Astrocyte of the spinal cord (primary cell): Measurements from ENCODE around the gene RASGRP1.
A peak's percentile ranks its signal among the peaks of the same experiment; 100 is the strongest.

Experiments used
- DNase-seq: peaks from one replicate; pipeline ENCODE4 v3.0.0; 2011; ENCODE audit warnings: low read depth, low spot score
- H3K4me3 ChIP-seq: 2 replicates; pipeline ENCODE4 v1.5.1; 2011; ENCODE audit warnings: low read depth, mild to moderate bottlenecking, low read length, moderate library complexity
- in situ Hi-C: cut with HindIII; loops from 2 replicates; pipeline ENCODE4 v1.10.0; 2017; ENCODE audit warnings: low sequenced_read_pairs
- TF ChIP-seq, protein P1 (sequence below): IDR thresholded peaks from 2 replicates; pipeline ENCODE4 v1.5.1; 2012; ENCODE audit warnings: low read depth, mild to moderate bottlenecking, low read length, inconsistent platforms

RASGRP1 gene

DNA sequence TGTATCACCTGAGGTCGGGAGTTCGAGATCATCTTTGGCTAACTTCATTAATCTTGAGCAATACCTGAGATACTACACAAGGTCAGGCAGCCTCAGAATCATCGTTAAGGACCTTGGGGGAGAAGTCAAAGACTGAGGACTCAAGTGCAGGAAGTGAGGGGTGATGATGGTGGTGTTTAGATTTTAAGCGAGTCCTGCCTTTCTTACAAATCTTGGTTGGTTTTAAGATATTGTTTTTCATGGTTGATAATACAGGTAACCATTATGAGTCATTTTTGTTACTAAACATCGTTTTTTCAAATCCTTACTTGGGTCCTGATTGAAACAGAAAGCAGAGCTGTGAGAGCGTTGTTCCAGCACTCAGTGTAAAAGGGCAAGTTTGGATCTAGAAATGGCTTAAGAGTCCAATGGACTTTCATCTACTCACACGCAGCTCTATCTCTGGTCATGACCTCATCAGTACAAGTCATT is 4.1 kb downstream of the RASGRP1 start:
- TF ChIP-seq, protein P1, sequence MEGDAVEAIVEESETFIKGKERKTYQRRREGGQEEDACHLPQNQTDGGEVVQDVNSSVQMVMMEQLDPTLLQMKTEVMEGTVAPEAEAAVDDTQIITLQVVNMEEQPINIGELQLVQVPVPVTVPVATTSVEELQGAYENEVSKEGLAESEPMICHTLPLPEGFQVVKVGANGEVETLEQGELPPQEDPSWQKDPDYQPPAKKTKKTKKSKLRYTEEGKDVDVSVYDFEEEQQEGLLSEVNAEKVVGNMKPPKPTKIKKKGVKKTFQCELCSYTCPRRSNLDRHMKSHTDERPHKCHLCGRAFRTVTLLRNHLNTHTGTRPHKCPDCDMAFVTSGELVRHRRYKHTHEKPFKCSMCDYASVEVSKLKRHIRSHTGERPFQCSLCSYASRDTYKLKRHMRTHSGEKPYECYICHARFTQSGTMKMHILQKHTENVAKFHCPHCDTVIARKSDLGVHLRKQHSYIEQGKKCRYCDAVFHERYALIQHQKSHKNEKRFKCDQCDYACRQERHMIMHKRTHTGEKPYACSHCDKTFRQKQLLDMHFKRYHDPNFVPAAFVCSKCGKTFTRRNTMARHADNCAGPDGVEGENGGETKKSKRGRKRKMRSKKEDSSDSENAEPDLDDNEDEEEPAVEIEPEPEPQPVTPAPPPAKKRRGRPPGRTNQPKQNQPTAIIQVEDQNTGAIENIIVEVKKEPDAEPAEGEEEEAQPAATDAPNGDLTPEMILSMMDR = no peak
- no peak overlapping the region for H3K4me3 ChIP-seq
- in situ Hi-C loops = no loop called here
- DNase-seq = no peak

DNA sequence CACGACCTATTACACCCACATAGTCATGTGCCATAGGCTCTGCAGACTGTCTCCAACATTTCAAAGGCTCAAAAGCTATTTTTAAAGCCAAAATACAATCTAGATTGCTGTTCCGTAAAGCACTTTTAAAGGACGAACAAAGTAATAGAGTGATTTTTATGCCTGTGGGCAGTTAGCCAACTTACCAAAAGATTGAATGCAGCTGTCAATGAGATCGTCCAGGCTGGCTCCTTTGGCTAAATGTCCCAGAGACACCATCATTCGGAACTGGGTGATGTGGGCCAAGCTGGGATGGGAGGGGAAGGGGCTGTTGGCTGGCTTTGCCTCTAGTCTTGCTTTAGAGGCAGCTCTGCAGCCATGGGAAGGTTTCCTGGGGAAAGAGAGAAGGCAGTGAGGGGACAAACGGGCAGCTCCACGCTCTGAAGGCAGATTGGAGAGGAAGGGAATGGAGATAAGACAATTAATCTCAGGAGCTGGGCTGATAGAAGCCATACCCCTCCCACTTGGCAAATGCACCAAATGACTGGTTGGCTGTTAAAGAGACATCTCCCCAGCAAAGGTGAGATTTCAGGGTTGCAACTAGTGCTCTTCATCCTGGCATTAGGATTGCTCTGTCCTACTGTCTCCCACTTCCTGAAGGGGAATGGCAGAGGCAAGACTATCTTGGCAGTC is 4.8 kb downstream of the RASGRP1 start:
- no peak overlapping the region for H3K4me3 ChIP-seq
- TF ChIP-seq, protein P1 = no peak
- in situ Hi-C loops = no loop called here
- DNase-seq = no peak

DNA sequence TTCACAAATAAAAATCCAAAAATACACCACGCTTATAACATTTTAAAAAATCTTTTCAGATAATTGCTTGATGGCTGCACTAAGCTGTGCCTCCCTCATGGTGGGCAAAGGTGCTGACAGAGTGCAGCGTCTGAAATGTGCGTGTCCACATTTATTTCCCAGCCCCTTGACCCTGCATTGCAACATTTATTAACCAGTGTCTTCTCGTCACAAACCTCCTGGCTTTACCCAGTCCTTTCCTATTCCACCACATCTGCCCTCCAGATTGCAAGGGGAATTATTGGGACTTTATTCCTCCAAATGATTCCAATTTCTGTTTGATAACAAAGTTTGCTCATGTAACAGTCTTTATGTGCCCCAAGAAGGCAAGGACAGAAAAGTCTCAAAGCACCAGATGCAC is 5.5 kb downstream of the RASGRP1 start:
- no peak for DNase-seq
- TF ChIP-seq, protein P1 = no peak
- no peak overlapping the region for H3K4me3 ChIP-seq
- in situ Hi-C loops = no loop called here

DNA sequence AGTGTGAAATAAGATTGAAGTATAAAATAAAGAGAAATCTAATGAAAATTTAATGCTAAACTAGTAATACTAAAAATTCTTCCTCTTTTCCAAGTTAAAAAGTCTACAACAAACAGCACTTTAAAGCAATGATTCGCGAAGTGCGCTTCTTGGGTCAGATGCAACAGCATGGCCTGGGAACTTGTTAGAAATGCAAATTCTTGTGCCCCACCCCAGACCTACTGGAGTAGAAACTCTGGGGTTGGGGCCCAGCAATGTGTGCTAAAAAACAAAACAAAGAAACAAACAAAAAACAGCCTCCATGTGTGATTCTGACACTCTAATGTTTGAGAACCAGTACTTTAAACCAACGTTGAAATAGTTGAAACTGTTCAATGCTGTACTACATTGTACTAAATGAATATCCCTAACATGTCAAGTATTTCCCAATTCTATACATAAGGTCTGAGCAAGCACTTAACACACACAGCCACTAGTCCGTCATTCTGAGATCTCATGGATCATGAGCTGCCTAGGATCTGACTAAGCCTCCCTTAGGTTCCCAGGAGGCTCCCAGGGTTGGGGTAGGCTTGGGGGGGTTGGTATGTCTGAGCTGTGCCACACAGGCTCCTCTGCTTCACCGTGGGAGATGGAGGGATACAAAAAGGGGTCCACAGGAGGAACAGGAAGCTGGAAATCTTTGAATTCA is 6.1 kb downstream of the RASGRP1 start:
- DNase-seq = no peak
- H3K4me3 ChIP-seq = no peak overlapping the region
- in situ Hi-C loops = no loop called here

DNA sequence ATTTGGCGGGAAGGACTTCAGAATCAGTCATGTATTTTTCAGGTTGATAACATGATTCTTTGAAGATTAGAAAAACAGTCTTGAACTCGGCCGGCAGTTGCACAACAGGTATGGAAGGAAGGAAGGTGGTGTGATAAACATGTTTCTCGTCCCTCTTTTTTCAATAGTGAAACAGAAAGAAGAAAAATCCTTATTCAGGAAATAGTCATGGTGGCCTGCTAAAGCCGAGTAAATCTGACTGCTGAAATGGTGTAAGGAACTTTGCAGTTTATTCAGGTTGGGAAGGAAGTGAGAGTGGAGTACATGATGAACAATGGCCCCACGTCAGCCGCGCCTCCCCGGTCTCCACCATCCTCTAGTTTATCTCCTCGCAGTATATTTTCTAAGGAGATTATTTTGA is 6.7 kb downstream of the RASGRP1 start:
- DNase-seq = no peak
- in situ Hi-C loops = no loop called here
- TF ChIP-seq, protein P1 = no peak
- H3K4me3 ChIP-seq = no peak overlapping the region

More for the DNA sequence above, 6.1 kb downstream of the RASGRP1 start:
- TF ChIP-seq, protein P1 = no peak

DNA sequence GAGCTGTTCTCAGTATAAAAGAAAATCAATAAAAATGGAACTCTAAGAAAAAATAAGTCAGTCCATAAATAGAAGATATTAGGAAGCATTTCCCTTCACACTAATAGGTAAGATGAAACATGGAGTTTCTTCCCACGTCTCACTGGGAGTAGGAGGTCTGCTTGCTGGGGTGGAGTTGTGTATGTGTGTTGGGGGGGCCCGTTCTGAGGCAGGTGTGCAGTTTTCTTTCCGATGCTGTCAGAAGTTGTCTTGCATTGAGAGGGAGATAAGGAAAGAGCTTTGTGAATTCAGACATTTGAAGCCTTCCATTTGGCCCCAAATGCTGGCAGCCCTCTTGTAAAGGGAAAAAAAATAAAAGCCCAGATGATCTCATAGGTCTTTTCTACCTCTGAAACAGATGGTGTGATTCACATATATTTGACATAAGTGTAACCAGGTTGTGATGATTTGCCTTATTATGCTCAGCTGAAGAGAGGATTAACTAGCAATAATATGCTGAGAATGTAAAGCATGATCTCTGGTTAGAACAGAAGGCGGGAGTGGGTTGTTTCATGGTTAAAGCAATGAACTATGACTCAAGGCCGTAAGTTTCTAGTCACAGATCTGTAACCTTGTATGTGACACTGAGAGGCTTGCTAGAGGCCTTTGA is 8.8 kb downstream of the RASGRP1 start:
- peak; percentile 13 for DNase-seq
- in situ Hi-C loops = no loop called here
- no peak overlapping the region for H3K4me3 ChIP-seq
- TF ChIP-seq, protein P1 = no peak
